HG02852 (cell line): ENCODE data around the gene PLA2G4B.

Experiments
- ATAC-seq: cut with Tn5 transposase; IDR thresholded peaks from one replicate; pipeline ENCODE4 v1.9.1; 2021; ENCODE audit warnings: mild to moderate bottlenecking, moderate library complexity; ENCODE audit not compliant: unreplicated experiment

PLA2G4B gene, protein sequence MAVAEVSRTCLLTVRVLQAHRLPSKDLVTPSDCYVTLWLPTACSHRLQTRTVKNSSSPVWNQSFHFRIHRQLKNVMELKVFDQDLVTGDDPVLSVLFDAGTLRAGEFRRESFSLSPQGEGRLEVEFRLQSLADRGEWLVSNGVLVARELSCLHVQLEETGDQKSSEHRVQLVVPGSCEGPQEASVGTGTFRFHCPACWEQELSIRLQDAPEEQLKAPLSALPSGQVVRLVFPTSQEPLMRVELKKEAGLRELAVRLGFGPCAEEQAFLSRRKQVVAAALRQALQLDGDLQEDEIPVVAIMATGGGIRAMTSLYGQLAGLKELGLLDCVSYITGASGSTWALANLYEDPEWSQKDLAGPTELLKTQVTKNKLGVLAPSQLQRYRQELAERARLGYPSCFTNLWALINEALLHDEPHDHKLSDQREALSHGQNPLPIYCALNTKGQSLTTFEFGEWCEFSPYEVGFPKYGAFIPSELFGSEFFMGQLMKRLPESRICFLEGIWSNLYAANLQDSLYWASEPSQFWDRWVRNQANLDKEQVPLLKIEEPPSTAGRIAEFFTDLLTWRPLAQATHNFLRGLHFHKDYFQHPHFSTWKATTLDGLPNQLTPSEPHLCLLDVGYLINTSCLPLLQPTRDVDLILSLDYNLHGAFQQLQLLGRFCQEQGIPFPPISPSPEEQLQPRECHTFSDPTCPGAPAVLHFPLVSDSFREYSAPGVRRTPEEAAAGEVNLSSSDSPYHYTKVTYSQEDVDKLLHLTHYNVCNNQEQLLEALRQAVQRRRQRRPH

GRCh38 chr15:41838400-41838897 lies at the start of gene PLA2G4B:
TSS of gene PLA2G4B (plus strand) at chr15:41838847. CDS start at chr15:41838914, 67 bp downstream.
- ATAC-seq, result no peak

GRCh38 chr15:41789236-41789635 lies 49.4 kb upstream of the PLA2G4B start:
- no peak for ATAC-seq

- no peak for ATAC-seq
These were observed 49.0 kb upstream of the PLA2G4B start for GRCh38 chr15:41789662-41790061.

- no peak for ATAC-seq
These were observed 48.5 kb upstream of the PLA2G4B start for GRCh38 chr15:41790169-41790568.

DNA sequence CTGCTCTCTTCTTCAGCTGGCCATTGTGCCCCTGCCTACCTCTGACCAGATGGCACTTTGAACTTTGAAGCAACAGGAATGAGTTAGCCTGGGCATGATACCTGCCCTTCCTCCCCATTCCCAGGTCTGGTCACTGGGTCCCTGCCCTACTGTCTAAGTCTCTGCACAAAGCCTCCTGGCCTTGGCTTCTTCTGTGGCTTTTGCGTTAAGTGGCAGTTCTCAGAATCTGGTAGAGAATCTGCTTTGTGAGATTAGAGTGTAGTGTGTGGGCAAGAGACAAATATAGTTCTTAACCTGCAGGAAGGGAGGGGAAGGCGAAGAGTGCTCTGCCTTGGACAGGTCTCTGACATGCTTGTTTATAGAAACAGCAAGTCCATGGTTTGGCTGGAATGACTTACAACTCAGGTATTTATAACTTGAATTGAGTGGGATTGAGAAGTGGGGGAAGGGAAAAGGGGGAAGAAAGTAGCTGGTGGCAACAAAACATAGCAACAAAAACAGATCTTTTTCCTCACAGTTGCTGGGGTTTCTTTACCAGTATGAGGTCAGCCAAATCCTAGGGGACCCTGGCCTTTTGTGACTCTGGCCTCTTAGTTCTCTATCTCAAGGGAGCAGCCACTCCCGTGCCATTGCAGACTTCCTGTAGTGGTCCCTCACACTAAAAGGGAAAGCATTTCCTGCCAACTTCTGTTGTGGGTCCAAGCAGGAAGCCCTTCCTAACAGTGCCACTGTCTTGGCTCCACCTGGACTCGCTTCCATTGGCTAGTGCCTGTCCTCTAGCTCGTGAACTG lies 47.7 kb upstream of the PLA2G4B start:
- no peak for ATAC-seq

GRCh38 chr15:41791547-41791937 lies 47.1 kb upstream of the PLA2G4B start:
- no peak for ATAC-seq

DNA sequence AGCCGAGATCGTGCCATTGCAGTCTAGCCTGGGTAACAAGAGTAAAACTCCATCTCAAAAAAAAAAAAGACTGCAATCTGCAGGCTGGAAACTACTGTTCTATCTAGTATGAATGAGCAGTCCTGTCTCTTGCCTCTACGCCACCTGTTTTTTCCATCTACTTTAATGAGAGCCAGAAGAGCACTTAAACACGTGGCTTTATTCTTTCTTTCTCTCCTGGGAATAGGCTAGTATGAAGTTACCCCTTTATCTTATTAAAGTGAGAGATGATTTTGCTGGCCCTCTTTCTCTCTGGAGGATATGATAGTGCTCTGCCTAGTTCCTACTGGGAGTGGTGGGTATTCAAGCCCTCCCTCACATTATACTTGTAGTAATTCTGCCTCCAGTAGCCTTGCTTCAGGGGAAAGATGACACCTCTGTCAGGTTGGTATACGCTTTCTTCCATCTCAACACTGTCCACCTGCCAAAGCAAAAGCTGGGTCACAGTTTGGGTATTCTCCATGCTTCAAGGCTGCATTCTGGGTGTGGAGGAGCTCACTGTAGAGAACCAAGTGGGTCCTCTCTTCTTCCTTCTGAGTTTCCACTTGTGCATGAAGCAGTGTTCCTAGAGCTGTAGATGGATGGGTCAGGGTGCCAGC lies 46.5 kb upstream of the PLA2G4B start:
- ATAC-seq, result no peak

DNA sequence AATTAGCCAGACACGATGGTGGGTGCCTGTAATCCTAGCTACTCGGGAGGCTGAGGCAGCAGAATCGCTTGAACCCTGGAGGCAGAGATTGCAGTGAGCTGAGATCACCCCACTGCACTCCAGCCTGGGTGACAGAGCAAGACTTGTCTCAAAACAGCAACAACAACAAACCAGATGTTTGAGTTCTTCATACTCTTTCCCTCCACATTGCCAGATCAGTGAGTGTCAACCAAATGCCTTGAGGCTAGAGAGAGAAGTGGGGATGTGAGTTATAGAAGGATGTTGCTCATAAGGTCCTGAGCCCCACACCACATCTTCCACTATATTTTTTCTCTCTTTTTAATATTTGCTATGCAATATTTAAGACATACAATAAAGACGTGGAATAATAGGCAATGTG lies 44.6 kb upstream of the PLA2G4B start:
- no peak for ATAC-seq

- ATAC-seq, result no peak
These were observed 42.4 kb upstream of the PLA2G4B start for GRCh38 chr15:41795996-41796856.

DNA sequence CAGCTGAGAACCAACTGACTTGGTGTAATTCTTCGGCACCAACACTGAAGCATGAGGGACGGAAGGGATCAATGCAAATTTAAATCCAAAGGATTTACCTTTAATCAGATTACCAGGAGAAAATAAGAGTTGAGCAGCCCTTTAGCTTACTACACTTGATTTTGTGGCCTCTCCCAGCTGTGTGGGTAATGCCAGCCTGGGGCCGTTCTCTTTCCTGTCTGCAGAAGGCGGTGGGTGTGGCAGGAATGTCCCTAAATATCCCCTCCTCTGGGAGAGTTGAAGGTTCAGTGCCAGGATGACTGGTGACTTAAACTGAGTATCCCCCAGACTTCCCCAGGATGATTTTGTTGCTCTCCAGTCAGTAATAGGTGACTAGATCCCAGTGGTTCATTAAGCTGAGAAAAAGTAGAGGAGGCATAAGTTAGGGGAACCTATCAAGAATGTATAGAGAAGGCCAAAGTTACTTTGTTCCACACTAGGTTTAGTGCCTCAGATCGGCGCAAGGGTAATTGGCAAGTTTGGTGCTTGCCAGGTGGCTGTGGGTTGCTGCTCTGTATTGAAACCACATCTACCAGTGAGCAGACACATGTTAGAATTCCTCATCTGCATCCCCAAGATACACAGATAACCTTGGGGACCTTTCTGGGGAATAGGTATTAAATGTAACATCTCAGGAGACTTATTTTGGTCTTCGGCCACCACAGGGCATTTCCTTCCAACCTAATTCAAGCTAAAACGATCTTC lies 41.3 kb upstream of the PLA2G4B start:
- ATAC-seq, result no peak

- ATAC-seq, result no peak
These were observed 39.8 kb upstream of the PLA2G4B start for GRCh38 chr15:41798607-41799487.

- ATAC-seq, result no peak
These were observed 39.2 kb upstream of the PLA2G4B start for GRCh38 chr15:41799488-41799805.

DNA sequence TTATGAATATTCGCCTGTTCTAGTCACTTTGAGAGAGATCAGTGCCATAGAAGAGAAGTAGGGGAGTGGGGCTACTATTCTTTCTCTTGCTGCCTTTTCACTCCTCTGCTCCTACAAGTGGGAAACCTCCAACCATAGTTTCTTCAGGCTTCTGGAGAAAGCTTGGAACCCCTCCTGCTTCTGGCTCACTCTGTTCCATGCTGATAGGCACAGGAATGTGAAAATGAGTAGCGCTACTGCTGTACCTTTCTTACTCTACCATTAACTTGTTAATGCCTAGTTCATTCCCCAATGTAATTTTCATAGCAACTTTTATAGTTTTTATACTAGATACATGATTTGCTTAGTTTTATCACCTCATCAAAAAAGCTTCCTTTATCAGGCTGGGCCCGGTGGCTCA lies 37.5 kb upstream of the PLA2G4B start:
- no peak for ATAC-seq

DNA sequence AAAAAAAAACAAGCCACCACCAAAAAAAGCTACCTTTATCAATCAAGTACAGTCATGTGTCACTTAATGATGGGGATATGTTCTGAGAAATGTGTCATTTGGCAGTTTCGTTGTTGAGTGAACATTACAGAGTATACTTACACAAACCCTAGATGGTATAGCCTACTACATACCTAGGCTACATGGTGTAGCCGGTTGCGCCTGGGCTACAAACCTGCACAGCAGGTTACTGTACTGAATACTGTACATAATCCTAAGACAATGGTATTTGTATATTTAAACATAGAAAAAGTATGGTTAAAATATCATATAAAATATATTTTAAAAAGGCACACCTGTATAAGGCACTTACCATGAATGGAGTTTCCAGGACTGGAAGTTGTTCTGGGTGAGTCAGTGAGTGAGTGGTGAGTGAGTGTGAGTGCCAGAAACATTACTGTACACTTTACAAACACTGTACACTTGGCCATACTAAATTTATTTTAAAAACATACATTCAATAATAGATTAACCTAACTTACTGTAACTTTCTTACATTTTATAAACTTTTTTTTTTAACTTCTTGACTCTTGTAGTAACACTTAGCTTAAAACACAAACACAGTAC lies 36.7 kb upstream of the PLA2G4B start:
- no peak for ATAC-seq

GRCh38 chr15:41804361-41804760 lies 34.3 kb upstream of the PLA2G4B start:
- ATAC-seq, result no peak

DNA sequence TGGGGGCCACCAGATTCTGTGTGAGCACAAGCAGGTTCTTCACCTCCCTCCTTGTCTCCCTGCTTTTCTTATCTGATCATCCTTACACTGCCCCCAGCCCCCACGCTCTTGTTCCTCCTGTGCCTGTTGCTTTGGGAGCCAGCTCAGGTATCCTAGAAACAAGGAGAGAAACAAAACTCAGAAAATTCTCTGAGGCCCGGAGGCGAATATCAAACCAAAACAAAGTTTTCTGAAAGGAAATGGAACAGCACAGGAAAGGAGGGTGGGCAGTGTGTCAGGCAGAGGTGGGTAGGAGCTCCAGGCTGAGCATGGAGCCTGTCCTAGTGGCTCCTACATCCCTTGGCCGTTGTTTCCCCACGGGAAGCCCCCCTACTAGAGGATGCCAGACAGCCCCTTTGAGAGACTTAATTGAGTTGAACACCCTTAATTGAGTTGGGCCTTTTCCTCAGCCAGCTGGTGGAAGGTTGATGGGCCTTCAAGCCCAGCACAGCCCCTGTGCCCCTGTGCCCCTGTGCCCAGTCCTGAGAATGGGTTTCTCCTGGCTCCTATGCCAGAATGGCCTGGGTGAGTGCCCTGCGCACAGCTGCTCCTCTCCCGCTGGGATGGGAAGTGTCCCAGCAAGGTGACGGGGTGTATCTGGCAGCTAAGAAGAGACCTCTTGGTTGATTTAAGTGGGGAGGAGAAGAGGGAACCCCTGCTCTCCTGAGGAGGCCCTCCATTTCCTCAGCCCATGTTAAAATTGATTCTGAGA lies 33.6 kb upstream of the PLA2G4B start:
- ATAC-seq, result no peak

DNA sequence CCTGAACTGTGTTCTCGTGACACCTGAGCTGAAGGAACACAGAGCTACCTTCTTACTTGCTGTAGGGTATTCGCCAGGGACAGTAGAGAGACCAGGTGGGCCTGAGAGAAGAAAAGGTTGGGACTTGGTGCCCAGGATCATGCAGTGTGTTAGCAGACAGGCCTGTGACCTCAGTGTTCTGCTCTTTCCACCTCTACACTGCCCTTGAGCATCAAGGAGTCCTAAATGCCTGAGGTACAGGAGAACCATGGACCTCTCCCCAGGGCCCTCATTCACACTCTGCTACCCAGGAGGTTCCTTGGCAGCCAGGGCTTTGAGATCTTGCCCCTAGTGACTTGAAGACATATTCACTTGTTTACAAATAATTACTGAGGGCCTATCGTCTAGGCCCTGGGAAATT lies 32.9 kb upstream of the PLA2G4B start:
- no peak for ATAC-seq
